Central memory CD4-positive, alpha-beta T cell (primary cell): ENCODE measurements around the gene FCRL2.

Source experiments
- DNase-seq: peaks from one replicate; pipeline ENCODE4 v3.0.0; 2022
- total RNA-seq, 3 experiments: gene quantifications; one replicate each; lab custom pipeline; 2026; lab: John Stamatoyannopoulos, UW

The FCRL2 gene, protein sequence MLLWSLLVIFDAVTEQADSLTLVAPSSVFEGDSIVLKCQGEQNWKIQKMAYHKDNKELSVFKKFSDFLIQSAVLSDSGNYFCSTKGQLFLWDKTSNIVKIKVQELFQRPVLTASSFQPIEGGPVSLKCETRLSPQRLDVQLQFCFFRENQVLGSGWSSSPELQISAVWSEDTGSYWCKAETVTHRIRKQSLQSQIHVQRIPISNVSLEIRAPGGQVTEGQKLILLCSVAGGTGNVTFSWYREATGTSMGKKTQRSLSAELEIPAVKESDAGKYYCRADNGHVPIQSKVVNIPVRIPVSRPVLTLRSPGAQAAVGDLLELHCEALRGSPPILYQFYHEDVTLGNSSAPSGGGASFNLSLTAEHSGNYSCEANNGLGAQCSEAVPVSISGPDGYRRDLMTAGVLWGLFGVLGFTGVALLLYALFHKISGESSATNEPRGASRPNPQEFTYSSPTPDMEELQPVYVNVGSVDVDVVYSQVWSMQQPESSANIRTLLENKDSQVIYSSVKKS
- 0 reads per million in 3 experiments for total RNA-seq

DNA sequence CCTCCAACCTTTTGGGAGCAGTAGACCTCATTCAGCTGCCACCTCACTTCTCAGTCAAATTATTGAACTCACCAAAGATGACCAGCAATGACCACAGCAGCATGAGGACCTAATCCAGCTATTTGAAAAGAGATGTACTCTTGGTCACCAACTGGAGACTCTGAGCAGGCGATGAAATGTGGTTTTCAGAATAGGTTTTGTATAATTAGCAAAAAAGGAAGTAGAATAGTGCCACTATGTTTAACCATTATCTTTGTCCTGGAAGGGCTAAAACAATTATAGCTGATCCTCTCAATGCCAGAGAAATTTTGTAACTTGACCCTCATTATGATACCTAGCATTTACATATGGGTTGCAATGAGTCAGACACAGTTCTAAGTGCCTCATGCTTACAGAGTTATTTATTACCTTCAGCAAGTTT, at the start of gene FCRL2:
Gene FCRL2, minus strand, starts transcription at position 162 of the 421 bp plus-strand sequence. Its CDS starts 59 bp downstream, at position 103.
- DNase-seq = no peak

DNA sequence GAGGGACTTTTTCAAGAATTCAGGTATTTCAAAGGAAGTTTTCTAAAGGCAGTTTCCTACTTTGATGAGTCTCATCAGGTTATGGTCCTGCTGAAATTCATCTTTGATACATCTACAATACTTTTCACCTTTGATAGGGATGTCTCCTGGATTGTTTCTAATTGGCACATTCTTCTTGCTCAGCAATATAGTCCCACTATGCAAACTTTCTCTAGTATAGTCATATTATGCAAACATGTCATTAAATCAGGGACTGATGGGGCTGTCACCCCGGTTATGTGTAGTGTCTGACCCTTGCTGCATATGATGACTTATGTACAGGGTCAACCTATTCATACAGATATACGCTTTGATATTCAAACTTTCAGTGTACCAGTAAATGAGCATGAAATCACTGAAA, 43.4 kb upstream of the FCRL2 start:
- no peak for DNase-seq

DNA sequence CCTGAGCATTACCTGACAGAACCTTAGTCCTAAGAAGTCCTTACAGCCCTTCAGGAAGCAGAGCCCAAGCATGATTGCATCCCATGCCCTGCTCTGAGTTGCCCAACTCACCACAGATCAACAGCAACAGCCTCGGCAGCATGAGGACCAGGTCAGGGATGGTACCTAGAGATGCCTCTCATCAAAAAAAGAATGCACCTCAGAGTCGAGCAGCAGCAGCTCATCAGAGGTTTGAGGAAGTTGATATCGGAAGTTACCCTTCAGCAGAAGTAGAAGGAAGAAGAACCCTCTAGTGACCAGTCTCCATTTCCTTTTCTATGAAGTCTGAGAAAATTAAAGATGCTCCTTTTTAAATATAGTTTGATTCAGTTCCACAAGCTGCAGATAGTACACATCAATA, 43.0 kb upstream of the FCRL2 start, which contains the start of gene FCRL1:
Gene FCRL1, minus strand, starts transcription at position 225 of the 400 bp plus-strand sequence. Its CDS starts 83 bp downstream, at position 142.
- no peak for DNase-seq

DNA sequence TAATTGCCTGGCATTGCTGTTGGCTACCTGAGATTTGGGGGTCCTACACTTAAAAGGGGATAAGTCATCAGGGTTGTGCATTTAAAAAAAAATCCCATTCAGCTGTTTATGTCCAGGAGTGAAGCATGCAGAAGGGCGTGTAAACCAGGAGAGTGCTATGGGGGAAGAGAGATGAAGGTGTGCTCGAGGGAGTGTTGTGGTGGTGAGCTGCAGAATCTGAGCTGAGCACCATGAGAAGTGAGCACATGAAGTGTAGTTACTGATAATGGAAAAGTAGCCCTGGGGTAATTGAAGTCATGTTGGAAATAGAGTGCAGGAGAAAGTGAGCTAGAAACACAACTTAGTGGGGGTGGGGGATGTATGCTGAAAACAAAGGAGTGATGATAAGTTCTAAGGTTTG, 42.3 kb upstream of the FCRL2 start:
- no peak for DNase-seq

DNA sequence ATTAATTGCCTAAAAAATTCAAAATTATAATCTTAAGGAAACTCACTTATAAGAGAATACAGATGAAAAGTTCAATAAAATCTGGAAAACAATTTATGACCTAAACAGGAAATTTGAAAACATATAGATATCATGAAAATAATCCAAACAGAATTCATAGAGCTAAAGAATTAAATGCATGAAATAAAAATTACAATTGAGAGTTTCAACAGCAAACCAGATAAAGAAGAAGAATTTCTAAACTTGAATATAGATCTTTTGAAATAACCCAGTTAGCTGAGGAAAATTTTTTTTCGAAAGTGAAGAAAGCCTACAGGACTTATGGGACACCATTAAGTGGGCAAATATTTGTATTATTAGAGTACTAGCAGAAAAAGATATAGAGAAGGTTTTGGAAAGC, 36.3 kb upstream of the FCRL2 start:
- DNase-seq = no peak

DNA sequence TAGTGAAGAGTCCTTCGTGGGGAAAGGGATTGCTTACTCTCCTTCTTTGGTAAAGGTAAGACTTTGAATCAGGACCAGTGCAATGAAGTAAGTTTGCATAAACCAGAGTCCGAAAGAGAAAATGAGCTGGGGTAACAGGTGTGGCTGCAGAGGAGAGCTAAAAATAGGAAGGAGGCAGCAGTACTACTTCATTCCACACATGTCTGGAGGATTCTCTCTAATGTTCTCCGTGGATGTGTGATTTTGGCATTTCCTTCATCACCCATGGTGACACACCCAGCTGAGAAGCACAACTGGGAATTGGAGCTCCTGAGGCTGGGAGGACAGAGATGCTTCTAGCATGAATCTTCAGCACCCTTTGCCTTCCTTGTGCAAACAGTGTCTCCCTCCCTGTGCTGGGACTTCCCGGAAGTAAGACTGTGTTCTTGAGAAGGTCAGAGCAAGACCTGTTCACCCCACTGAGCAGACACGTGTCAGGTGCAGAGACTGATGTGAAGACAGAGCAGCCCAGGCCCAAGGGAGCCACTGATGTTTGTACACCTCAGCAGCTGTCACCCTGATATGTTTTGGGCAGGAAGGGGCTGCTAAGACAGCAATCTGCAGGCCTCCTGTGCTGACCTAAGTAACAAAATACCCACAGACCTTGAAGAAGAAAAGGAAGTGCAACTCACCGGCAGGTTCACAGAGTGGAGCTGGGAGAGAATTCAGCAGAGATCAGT, 29.7 kb upstream of the FCRL2 start:
- DNase-seq = no peak

DNA sequence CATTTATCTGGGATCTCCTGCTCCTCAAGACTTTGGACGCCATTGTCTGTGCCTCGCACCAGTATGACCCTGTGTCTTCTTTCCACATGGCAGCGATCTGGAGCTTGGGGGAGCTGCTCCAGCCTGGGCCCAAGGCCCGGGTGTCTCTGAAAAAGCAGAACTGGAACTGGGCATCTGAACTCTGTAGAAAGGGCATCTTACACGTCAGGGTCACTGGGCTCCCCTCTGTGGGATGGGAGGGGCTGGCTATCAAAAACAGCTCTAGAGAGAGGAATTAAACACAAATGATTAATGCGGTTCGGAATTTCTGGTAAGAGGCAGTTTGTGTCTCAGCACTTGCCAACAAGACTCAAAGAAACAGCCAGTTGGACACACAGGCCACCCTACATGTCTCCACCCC, 26.9 kb upstream of the FCRL2 start:
- no peak for DNase-seq

DNA sequence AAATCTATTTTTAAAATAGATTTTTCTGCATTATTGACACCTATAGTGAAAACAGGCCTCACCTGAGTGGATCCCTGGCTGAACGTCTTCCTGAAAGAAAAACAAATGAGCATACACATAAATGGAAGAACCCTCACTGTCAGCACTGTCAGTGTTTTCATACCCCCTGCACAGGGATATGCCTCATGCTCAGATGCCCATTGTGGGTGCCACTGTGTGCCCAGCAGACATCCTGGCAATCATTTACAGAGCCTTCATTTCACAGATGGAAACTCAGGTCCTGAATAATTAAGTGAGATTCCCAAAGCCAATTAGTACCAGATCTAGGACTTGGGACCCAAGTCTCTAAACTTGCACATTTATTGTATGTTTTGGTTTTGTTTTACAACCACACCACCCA, 23.1 kb upstream of the FCRL2 start:
- no peak for DNase-seq

DNA sequence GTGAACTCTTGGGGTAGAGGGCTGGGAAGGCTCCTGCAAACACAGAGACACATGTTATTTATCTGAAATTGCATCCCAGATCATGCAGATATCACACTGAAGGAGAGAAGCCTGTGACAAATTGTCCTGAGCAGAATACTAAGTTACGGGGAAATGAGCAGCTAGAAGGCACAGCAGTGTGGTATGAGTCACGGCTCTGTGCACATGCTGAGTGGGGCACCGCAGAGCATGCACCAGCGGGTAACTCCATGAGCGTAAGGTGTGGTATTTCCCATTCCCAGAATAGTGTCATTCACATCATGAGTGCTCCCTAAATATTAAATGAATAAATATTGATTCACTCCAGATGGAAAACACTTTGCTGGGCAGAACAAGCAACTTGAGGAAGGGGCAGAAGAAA, 21.3 kb upstream of the FCRL2 start:
- no peak for DNase-seq

DNA sequence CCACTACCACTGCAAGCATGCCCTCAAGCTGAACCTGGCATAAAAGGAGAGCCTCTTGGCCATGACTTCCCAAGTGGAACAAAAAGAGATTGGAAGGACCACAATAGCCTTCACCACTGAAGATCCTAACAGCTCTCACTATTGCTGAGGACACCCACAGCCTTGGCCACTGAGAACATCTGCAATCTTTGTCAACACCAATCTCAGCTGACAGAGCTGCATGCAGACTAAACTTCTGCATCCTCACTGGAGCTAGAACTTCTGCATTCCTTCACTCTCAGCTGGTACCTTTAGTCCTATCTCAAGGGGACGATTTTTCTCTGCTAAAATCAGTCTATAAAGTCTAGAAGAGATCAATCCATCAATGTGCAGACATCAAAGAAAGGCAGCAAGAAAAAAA, 8.3 kb upstream of the FCRL2 start:
- DNase-seq = no peak

DNA sequence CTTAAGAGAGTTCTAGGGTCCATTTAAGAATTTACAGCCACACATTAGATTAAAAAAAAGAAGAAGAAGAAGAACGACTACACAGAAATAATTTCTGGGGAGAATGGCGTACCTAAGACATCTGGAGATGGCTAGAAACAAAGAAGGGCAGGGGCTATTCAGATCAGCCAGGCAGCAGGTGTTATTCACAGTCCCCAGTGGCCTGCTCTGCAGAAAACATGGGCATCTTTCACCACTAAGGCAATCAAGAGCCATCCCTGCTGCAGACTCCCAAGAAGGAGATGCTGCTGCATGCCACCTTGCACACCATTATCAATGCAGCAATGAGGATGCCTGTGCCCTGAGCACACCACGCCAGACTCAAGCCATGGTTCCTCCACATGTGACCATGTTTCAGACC, 7.9 kb upstream of the FCRL2 start:
- DNase-seq = no peak

DNA sequence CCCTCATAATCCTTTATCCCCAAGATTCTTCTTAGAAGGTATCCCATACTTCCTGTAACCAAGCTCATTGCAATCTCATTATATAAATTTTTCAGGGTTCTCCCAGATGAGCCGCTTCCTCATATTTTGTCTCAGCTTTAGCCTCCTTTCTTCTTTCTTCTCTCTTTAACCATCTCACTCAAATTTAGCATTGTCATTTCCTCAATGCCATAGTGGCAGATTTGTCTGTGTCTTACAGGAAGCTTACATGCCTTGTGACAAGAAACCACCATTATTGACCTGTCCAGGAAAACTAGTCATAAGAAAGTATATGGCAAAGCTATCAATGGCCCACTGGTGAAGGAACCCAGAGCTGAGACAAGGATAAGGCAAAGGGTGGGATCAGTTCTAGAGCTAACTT, 6.0 kb upstream of the FCRL2 start:
- DNase-seq = no peak

DNA sequence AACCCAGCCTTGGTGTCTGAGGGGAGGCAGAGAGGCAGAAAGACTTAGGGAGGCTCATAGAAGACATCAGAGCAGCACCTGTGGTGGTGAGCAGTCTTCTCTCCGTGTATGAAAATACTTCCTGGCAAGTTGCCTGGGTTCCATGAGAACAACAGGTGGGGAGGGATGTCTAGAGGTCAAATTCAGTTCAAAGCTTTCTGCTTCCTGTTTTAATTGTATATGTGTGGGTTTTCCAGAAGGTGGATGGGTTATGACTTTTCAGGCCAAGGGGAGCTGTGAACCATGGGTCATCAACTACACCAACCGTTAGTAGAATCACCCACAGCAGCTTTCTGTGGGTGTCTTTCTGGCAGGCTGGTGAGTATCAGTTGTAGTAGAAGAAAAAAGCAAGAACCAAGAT, 4.1 kb upstream of the FCRL2 start:
- DNase-seq = no peak

DNA sequence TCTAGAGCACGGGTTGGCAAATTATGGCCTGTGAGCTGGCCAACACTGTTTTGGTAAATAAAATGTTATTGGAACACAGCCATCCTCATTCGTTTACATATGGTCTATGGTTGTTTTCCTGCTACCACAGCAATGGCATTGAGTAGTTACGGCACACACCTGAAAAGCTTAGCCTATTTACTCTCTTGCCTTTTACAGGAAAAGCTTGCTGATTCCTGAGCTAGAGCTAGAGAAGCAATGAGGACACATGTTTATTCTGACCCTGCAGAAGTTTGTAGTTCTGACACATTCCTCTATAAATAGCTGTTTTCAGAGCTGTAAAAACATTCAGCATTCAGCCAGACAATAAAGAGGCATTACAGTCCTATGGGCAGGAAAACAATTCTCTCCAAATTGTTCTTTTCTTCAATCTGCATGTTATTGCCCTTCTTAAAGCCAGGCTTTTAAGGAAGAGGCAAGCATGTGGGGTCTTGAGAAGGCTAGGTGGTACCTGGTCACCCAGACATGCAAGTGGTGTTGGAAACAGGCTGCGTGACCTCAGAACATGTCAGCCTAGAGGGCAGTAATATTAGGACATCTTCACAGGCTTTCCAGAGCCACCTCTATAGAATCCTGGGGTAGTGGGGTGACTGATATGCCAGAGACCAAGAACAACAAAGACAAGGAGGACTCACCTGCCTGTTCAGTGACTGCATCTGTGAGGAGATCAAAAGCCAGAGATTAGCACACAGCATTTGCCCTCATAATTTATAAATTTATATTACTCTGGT, 1.6 kb downstream of the FCRL2 start:
- no peak for DNase-seq

DNA sequence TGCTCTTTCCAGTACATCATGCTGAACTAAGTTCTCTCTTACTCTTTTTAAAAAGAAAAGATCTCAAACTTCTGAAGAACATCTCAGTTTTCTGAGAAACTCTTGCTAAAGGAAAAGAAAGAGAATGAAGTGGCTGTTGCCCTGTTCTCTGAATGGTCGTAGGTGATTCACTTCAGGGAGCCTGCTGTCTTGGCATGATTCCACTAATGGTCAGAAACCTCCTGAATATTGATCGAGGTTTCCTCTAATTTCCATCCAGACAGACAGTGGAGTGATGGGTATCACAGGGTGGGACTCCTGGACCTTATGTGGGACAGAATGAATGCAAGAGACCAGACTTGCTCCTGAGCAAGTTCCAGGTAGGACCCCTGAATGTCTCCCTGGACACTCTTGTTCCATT, 2.5 kb downstream of the FCRL2 start:
- DNase-seq = no peak

DNA sequence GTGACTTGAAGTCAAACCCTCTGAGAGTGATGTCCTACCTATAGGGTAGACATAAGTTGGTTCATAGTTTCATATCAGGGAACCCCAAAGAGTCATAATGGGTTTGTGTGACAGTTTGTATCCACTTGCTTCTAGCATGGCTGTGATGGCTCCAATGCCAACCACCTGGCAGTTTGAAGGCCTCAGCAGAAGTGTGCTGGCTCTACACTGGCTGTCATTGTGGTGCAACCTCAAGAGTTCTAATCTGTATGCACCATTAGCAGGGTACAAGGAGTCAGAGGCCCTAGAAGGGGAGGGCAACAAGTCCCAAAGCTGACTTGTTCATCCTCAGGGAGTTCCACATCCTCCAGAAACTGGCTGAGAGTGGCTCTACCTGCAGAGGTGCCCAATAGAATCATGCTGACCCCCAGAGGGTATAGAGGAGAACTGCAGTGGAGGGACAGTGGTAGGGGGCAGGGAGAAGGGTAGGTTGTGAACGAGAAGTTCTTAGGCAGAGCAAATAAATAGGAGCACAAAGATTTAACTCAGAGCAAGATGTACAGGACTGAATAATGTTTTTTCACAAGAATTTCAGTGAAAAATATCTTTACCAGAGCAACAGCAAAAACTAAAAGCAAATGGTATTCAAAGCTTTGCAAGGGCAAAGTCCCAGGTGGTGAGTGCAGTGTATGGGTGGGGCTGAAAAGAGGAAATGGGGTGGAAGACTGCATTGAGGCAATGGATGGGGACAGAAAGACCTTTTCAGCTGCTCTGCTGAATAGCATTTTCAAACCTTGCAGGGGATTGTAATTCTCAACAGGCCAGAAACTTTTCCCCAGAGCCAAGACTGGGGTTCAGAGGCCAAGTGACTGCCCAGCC, 3.2 kb downstream of the FCRL2 start:
- DNase-seq = no peak

DNA sequence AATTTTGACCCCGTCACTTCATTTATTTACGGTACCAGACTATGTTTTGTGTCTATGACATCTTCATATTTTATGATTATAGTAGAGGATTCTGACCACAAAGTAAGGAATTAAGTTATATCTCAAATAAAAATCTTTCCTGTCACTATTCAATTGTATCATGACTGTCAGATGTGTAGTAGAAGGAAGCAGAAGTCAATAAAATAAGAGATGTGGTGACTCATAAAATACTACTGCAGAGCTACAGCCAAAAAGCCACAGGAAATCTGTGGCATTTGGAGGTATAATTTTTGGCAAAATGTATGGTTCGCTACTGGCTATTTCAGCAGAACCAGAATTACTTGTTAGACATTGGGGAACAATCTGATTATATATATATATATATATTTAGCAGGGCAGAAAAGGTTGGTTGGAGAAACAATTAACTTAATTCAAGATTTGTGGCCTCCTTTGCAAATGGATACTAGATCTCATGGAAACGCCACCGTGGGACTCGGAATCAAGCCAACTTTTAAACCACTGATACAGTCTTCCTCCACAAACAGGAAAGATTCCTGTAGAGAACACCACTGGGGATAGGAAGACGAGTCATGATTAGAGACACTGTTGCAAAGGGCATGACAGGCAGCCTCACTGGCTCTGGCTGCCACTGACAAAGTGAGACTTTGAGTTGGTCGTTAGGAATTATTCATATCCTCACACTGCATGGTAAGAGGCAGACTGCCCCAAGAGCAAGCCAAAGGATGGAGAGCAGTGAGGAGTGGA, 5.1 kb downstream of the FCRL2 start:
- DNase-seq = no peak

DNA sequence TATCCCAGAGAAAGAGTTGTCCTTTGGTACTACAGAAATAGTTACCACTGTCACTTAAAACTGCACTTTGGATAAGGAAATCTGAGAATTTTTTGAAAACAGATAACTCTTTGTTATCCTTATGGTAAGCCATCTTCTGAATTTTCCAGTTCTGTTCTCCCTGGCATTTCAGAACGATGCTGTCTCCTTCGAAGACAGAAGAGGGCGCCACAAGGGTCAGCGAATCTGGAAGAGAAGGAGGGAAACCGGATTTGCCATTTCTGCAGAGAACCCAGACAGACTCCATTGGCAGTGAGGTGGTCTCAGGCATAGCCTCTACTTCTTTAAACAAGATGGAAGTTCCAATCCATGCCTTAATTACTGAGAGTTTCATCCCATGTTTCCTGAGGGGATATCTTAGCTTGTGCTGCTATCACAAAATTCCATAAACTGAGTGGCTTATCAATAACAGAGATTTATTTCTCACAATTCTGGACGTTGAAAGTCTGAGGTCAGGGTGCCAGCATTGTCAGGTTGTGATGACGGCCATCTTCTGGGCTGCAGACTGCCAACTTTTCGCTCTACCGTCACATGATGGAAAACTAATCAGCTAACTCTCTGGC, 6.4 kb downstream of the FCRL2 start:
- DNase-seq = no peak

DNA sequence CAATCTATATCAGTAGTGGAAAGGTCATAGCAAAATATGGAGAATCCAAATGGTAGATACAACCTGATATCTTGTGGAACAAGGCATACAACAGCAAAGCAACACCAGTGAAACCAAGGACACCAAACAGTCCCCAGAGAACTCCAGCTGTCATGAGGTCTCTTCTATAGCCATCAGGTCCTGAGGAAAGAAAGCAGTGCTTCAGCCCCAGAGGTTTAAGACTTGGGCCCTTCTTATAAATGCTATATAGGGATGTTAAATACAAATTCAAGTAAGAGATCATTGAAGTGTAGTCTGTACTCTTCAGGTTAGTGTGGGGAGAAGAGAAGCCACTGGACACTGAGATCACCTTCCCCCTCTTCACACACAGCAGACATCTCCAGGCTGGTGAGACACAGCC, 10.1 kb downstream of the FCRL2 start:
- DNase-seq = no peak

DNA sequence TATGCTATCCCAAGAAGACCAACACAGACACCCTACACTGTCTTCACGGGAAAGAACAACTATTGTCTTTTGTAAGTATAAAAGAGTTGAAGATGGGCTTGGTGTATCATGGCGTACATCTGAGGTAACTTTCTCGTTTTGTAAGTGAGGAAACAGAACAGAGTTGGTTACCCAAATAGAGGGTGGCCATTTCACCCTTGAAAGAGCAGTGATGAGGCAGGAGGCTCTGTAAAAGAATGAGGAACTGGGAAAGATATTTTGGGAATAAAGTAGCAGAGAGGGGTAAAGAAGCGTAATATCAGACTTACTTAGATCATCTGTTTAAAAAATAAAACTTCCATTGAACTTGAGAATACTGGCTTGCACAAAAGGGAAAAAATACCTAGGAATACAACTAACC, 18.9 kb downstream of the FCRL2 start:
- DNase-seq = no peak

DNA sequence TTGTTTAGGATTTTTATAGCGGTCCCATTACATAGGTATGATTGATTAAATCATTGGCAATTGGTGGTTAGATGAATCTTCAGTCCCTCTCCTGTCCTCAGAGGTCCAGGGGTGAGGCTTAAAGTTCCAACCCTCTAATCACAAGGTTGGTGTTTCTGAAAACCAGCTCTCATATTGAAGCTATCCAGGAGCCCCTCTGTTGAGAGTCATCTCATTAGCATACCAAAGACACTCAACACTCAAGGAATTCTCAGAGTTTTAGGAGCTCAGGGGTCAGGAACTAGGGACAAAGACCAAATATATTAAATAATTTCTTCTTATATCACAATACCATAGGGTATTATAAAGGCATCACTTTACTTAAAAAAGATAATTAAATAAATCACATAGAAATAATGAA, 23.3 kb downstream of the FCRL2 start:
- DNase-seq = no peak
